Body of pancreas (tissue), 4 donors: ENCODE data around the gene NEK11.

Experiments
- CTCF ChIP-seq, 7 experiments: fragments of 450-650 bp in 4 of 7; fragments of 200-600 bp in 3 of 7; sonication (generic) in 3 of 7; IDR thresholded peaks; one replicate each; pipeline ENCODE4 v1.5.1; 2016 to 2019; ENCODE audit warnings: antibody characterized with exemption in 7 of 7
- POLR2A ChIP-seq, 3 donors: fragments of 450-650 bp; IDR thresholded peaks; one replicate each; pipeline ENCODE4 v1.6.1; 2016; ENCODE audit warnings: antibody characterized with exemption in 3 of 3, mild to moderate bottlenecking in 2 of 3

GRCh38 chr3:131007782-131008181, 18.9 kb upstream of the NEK11 start:
- TF ChIP-seq CTCF (IDR thresholded peaks at IDR 0.05) (no peak), POLR2A (IDR thresholded peaks at IDR 0.05) (no peak)
